Measurements from ENCODE around the gene EML4. TPM values are rescaled to one million over a fixed set of nuclear protein-coding genes. Genes with fewer than 3 reads are reported as not detected.

EML4 gene
- total and polyA plus RNA-seq, 10 of the 15 experiments (the other 5 are each of a cell fraction or from before 2014, with no cell fraction given): 23.1 to 91.3 (median 77.4) TPM

- no peak for TF ChIP-seq REST (IDR thresholded peaks at IDR 0.05; ENCODE audit: low read depth, low read length)
- no peak for TF ChIP-seq HDAC2 (IDR thresholded peaks at IDR 0.05)
- no peak for TF ChIP-seq IKZF2 (IDR thresholded peaks at IDR 0.05)
- TF ChIP-seq EGR1 (IDR thresholded peaks at IDR 0.05; ENCODE audit: borderline replicate concordance in 1 of 2, low read depth in 2 of 2, low read length in 2 of 2): no peak
- no peak for TF ChIP-seq CREM (IDR thresholded peaks at IDR 0.05; ENCODE audit: low read depth)
- no peak for TF ChIP-seq BCL3 (IDR thresholded peaks at IDR 0.05; ENCODE audit: borderline replicate concordance, insufficient read depth, low read depth, low read length, poor library complexity, severe bottlenecking)
- no peak for TF ChIP-seq MAX (IDR thresholded peaks at IDR 0.05; ENCODE audit: low read depth, low read length)
Measured at GRCh38 chr2:42224422-42225067, 55.4 kb downstream of the EML4 start (continued).
